ENCODE results near the gene ETFDH.

ETFDH gene

DNA sequence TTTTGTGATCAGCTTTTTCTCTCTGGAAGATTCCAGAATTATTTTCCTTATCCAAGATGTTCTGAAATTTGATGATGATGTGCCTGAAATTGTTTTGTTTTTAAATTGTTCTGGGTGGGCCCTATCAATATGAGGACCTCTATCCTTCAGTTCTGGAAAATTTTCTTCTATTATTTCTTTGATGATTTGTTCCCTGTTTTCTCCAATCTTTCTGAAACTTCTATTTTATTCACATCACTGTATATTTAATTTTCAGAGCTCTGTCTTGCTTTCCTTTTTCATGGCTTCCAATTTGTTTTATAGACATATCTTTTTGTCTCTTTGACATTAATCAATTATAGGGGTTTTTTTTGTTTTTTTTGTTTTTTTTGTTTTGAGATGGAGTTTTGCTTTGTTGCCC is 84.5 kb downstream of the ETFDH start:
- DNase-seq = no peak

DNA sequence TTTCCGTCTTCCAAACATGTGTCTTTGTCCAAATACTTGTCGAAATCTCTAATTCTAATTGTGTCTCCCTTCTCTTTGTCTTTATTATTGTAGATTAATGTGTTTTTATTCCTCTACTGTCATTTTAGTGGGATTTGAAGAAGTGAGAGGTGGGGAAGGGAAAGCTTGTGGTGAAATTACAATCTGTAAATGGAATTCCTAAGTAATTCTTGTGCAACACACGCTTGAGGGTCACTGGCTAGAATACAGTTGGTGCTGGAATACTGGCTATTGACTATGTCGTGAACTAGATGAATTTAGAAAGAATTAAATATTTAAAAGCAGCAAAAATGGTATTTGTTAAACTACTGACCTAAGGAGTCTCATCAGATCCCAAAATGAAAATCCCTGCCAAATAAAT is 86.0 kb downstream of the ETFDH start:
- no peak for DNase-seq

DNA sequence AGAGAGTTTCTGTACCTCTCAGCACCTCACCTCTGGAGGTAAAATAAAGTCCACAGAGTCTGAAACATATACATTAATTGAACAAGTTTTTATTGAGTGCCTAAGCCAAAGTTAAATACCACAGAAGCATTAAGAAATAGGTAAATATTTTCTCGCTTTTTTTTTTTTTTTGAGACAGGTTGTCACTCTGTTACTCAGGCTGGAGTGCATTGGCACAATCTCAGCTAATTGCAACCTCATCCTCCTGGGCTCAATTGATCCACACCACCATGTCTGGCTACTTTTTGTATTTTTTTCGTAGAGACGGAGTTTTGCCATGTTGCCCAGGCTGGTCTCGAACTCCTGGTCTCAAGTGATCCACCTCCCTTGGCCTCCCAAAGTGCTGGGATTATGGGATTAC is 86.6 kb downstream of the ETFDH start:
- no peak for DNase-seq
